Neutrophil (primary cell): ENCODE measurements around the gene LARP4.

Experiments
- H3K27ac ChIP-seq: fragments of 200-600 bp; sonication (generic); 2 replicates; pipeline ENCODE4 v1.5.1; 2016; ENCODE audit warnings: mild to moderate bottlenecking, moderate library complexity
- H3K27me3 ChIP-seq: fragments of 200-600 bp; sonication (generic); 2 replicates; pipeline ENCODE4 v1.6.0; 2016; ENCODE audit warnings: mild to moderate bottlenecking
- H3K36me3 ChIP-seq: fragments of 200-600 bp; sonication (generic); 2 replicates; pipeline ENCODE4 v1.5.1; 2017
- H3K4me1 ChIP-seq, 2 experiments: fragments of 200-600 bp in 1 of 2; sonication (generic) in 1 of 2; 1 replicate in 1 of 2; 2 replicates in 1 of 2; pipeline versions ENCODE4 v1.5.1 to v1.6.1; 2013 to 2016; ENCODE audit warnings: low read depth in 1 of 2, low read length in 1 of 2, mild to moderate bottlenecking in 1 of 2, moderate library complexity in 1 of 2; ENCODE audit not compliant: control insufficient read depth in 1 of 2, insufficient read depth in 1 of 2
- H3K4me3 ChIP-seq, 2 experiments: fragments of 200-600 bp in 1 of 2; sonication (generic) in 1 of 2; 1 replicate in 1 of 2; 2 replicates in 1 of 2; pipeline ENCODE4 v1.5.1; 2013 to 2016; ENCODE audit warnings: low read depth in 1 of 2, low read length in 1 of 2, mild to moderate bottlenecking in 1 of 2, moderate library complexity in 1 of 2
- H3K9me3 ChIP-seq: fragments of 200-600 bp; sonication (generic); 2 replicates; pipeline ENCODE4 v1.5.1; 2016
- TF ChIP-seq, protein P1 (sequence below): fragments of 200-600 bp; sonication (generic); IDR thresholded peaks from 2 replicates; pipeline ENCODE4 v1.5.1; 2016; ENCODE audit warnings: antibody characterized with exemption

Gene LARP4

DNA sequence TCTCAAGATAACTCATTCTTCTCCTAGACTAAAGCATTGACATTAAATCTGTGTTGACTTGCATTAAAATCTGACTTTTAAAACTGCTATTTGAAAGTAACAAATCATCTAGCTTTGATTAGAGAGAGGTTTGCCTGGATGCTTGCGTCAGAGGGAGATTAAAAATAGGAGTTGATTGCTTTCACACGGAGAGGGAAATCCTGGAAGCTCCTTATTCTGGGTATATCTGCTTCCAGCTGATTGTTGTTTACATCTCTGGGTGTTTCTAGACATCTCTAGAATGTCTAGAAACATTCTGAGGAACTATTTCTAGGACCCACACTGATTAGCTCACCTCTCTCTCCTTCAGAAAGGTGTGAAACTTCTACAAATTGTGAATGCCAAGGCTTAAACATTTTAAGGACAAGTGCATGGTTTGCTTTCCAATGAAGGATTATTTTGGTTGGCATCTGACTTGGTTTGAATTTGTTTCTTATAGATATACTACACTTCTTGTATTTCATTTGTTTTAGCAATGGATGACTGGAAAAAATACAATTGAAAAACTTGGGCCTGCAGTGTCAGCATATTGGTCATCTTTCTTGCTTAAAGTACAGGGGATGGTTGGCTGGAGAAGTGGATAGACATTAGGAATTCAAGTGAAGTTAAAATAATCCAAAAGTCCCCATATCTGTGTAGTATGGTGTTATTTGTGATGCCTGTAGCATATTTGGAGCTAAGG lies 106.2 kb downstream of the LARP4 start:
- Histone ChIP-seq H3K27ac (peak overlapping the region; percentile 93), H3K27me3 (no peaks in the 10 kb centered on the region), H3K9me3 (no peaks in the 10 kb centered on the region), H3K4me1 (peaks cover 42 to 44% of the 10 kb centered on the region in 2 experiments), H3K4me3 (peak overlapping the region; percentile 95 to 96), H3K36me3 (no peaks in the 10 kb centered on the region)
- TF ChIP-seq, protein P1, sequence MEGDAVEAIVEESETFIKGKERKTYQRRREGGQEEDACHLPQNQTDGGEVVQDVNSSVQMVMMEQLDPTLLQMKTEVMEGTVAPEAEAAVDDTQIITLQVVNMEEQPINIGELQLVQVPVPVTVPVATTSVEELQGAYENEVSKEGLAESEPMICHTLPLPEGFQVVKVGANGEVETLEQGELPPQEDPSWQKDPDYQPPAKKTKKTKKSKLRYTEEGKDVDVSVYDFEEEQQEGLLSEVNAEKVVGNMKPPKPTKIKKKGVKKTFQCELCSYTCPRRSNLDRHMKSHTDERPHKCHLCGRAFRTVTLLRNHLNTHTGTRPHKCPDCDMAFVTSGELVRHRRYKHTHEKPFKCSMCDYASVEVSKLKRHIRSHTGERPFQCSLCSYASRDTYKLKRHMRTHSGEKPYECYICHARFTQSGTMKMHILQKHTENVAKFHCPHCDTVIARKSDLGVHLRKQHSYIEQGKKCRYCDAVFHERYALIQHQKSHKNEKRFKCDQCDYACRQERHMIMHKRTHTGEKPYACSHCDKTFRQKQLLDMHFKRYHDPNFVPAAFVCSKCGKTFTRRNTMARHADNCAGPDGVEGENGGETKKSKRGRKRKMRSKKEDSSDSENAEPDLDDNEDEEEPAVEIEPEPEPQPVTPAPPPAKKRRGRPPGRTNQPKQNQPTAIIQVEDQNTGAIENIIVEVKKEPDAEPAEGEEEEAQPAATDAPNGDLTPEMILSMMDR, result no peak

DNA sequence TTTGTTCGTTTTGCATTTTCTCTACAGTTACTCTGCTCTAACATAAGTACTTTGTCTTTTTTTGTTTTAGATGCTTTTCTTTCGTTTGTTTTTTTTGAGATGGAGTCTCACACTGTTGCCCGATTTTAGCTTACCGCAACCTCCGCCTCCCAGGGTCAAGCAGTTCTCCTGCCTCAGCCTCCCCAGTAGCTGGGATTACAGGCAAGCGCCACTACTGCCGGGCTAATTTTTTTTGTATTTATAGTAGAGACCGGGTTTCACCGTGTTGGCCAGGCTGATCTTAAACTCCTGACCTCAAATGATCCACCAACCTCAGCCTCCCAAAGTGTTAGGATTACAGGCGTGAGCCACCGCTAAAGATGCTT lies 106.8 kb downstream of the LARP4 start:
- Histone ChIP-seq H3K27ac (peak overlapping the region; percentile 93), H3K9me3 (no peaks in the 10 kb centered on the region), H3K27me3 (no peaks in the 10 kb centered on the region), H3K4me3 (no peak overlapping the region), H3K4me1 (peaks cover 42 to 44% of the 10 kb centered on the region in 2 experiments), H3K36me3 (no peaks in the 10 kb centered on the region)
- TF ChIP-seq, protein P1, result no peak

DNA sequence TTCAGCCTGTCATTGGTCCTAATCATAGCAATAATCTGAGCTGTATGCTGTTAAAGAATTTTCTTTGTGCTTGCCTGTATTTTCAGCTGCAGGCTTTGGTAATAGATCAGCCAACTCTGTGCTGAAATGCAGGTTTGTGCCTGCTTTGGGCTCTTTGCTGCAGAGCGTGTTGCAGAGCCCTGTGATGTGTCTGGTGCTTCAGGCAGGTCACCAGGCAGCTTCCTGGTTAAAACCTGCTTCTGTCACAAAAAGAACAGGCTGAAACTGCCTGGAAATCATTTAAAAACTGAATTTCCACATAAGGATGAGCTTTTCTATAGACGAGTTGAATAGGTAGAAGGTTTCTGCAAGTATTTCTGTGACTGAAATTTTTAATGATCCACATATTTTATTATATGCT lies 107.2 kb downstream of the LARP4 start:
- Histone ChIP-seq H3K36me3 (no peaks in the 10 kb centered on the region), H3K4me1 (peaks cover 45 to 48% of the 10 kb centered on the region in 2 experiments), H3K4me3 (no peak overlapping the region), H3K27ac (peak overlapping the region; percentile 63), H3K9me3 (no peaks in the 10 kb centered on the region), H3K27me3 (no peaks in the 10 kb centered on the region)
- TF ChIP-seq, protein P1, result no peak

DNA sequence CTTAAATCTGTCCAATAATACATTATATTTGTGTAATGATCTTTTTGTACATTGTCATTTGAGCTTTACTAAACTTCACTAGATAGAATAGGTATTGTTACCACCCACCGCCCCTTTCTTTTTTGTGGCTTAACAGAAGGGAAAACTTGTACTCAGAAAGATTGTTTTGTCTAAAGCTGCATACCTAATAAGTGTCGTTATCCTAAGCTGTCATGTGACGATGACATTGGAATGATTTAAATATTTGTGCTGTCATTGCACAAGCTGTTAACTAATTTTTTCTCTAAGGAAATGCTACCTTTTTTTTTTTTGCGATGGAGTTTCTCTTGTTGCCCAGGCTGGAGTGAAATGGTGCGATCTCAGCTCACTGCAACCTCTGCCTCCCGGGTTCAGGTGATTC lies 107.7 kb downstream of the LARP4 start:
- Histone ChIP-seq H3K27ac (peak overlapping the region; percentile 63), H3K36me3 (no peaks in the 10 kb centered on the region), H3K4me1 (peaks cover 50 to 53% of the 10 kb centered on the region in 2 experiments), H3K9me3 (no peaks in the 10 kb centered on the region), H3K27me3 (no peaks in the 10 kb centered on the region), H3K4me3 (peak overlapping the region in 1 of 2 experiments; percentile 2)
- TF ChIP-seq, protein P1, result no peak

DNA sequence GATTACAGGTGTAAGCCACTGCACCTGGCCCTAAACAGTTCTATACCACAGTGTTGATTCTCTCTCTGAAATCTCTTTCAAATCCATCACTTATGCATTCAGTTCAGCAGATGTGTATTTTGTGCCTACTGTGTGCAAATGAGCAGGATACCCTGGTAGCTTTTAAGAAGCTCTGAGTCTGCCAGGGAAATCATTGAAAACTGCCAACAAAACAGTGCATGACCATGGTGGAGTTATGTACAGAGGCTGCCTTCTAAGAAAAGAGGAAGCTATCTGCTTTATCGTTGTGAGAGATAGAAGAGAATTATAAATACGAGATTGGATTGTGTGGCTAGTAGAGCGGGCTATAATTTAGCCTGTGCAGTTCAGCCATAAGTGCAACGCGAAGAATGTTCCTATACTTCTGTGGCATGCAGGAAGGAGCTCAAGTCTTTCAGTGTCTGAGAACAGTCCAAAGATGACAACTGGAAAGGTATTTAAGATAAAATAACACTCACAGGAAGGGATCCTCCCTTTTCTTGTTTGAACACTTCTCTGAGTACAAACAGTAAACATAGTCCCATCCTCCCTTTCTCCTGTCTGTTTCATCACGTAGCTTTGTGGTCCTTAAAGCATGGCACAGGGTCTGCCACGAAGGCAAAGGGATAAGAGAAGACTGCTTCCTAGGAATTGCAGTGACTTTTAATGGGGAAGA lies 108.4 kb downstream of the LARP4 start:
- H3K27ac ChIP-seq, result peak overlapping the region; percentile 63
- TF ChIP-seq, protein P1, result no peak
- no peaks in the 10 kb centered on the region for H3K9me3 ChIP-seq
- no peaks in the 10 kb centered on the region for H3K36me3 ChIP-seq
- peaks cover 57 to 60% of the 10 kb centered on the region in 2 experiments for H3K4me1 ChIP-seq
- H3K27me3 ChIP-seq, result no peaks in the 10 kb centered on the region
- peak overlapping the region in 1 of 2 experiments; percentile 2 for H3K4me3 ChIP-seq
